Neural progenitor cell (in vitro differentiated cells): ENCODE results near the gene ARMH4.

ENCODE experiments used
- EZH2 ChIP-seq: fragments of 200-600 bp; sonication (generic); IDR thresholded peaks from 2 replicates; pipeline ENCODE4 v1.6.1; 2017; ENCODE audit warnings: antibody characterized with exemption, mild to moderate bottlenecking, moderate library complexity
- EZH2phosphoT487 ChIP-seq: fragments of 200-600 bp; sonication (generic); IDR thresholded peaks from 2 replicates; pipeline ENCODE4 v1.6.1; 2017; ENCODE audit warnings: antibody characterized with exemption
- TF ChIP-seq, protein P1 (sequence below): fragments of 200-600 bp; sonication (generic); IDR thresholded peaks from 2 replicates; pipeline ENCODE4 v1.5.1; 2017; ENCODE audit warnings: antibody characterized with exemption, mild to moderate bottlenecking

DNA sequence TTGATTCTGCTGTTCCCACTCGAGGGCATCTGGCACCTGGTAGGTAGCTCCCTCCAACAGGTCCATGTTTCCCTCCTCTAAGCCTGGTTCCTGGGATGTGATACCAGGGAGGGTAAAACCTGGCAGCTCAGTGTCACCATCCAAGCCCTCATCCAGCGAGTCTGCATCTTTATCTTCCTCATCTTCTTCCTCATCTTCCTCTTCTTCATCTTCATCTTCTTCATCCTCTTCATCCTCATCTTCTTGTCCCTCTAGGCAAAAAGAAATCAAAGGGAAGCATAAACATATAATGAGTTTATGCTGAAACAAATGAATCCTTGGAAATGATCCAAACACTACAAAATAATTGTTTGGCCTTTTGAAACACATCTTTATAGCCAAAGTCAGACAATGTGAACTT, 55.3 kb downstream of the ARMH4 start:
- TF ChIP-seq, protein P1, sequence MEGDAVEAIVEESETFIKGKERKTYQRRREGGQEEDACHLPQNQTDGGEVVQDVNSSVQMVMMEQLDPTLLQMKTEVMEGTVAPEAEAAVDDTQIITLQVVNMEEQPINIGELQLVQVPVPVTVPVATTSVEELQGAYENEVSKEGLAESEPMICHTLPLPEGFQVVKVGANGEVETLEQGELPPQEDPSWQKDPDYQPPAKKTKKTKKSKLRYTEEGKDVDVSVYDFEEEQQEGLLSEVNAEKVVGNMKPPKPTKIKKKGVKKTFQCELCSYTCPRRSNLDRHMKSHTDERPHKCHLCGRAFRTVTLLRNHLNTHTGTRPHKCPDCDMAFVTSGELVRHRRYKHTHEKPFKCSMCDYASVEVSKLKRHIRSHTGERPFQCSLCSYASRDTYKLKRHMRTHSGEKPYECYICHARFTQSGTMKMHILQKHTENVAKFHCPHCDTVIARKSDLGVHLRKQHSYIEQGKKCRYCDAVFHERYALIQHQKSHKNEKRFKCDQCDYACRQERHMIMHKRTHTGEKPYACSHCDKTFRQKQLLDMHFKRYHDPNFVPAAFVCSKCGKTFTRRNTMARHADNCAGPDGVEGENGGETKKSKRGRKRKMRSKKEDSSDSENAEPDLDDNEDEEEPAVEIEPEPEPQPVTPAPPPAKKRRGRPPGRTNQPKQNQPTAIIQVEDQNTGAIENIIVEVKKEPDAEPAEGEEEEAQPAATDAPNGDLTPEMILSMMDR: no peak
- TF ChIP-seq EZH2phosphoT487: no peak
- no peak for TF ChIP-seq EZH2
